Prostate gland (tissue), 2 donors: Measurements from ENCODE around the gene CENPP.

Experiments
- CTCF ChIP-seq, 4 experiments: fragments of 200-600 bp in 2 of 4; fragments of 450-650 bp in 2 of 4; sonication (generic) in 2 of 4; IDR thresholded peaks; 1 replicate in 3 of 4; 2 replicates in 1 of 4; pipeline ENCODE4 v1.5.1; 2016 to 2019; ENCODE audit warnings: antibody characterized with exemption in 4 of 4, mild to moderate bottlenecking in 2 of 4, moderate library complexity in 2 of 4
- POLR2A ChIP-seq: fragments of 450-650 bp; IDR thresholded peaks from one replicate; pipeline ENCODE4 v1.6.1; 2016; ENCODE audit warnings: antibody characterized with exemption, mild to moderate bottlenecking
- POLR2AphosphoS5 ChIP-seq: sonication (generic); formaldehyde crosslinking; IDR thresholded peaks from one replicate; pipeline ENCODE4 v1.6.1; 2017; ENCODE audit warnings: antibody characterized with exemption

- TF ChIP-seq CTCF (IDR thresholded peaks at IDR 0.05) = no peak
- no peak for TF ChIP-seq POLR2A
- TF ChIP-seq POLR2AphosphoS5 = no peak
These were observed 27.7 kb upstream of the CENPP start for GRCh38 chr9:92298036-92298435.
